B cell (primary cell): ENCODE data around the gene ATF7IP2. TPM values are rescaled to one million over a fixed set of nuclear protein-coding genes. Genes with fewer than 3 reads are reported as not detected.

Source experiments
- ATAC-seq: fragments of 200-7000 bp; cut with Tn5 transposase; one replicate; pipeline ENCODE4 v1.10.0; 2021; ENCODE audit warnings: low read depth, mild to moderate bottlenecking, moderate number of reproducible peaks, moderate library complexity
- CTCF ChIA-PET: fragments of 350-600 bp; sonication (Branson Sonifier 250); formaldehyde crosslinking; loops from one replicate; lab custom pipeline; 2021; ENCODE audit warnings: antibody characterized with exemption, inconsistent platforms; lab: Charles Lee
- POLR2A ChIA-PET: fragments of 350-600 bp; sonication (Branson Sonifier 250); formaldehyde crosslinking; loops from one replicate; lab custom pipeline; 2021; ENCODE audit warnings: antibody characterized with exemption; lab: Charles Lee
- DNase-seq: peaks from one replicate; pipeline ENCODE4 v3.0.0; 2013
- H2AFZ ChIP-seq: 2 replicates; pipeline ENCODE4 v1.6.1; 2012; ENCODE audit warnings: mild to moderate bottlenecking, low read depth, low read length; ENCODE audit not compliant: insufficient read depth, poor library complexity, severe bottlenecking
- H3K27ac ChIP-seq, 2 donors: 1 replicate in 1 of 2; 2 replicates in 1 of 2; pipeline ENCODE4 v1.5.1; 2012 to 2013; ENCODE audit warnings: low read length in 2 of 2, mild to moderate bottlenecking in 2 of 2, moderate library complexity in 1 of 2
- H3K27me3 ChIP-seq, 4 experiments: fragments of 200-600 bp in 1 of 4; sonication (generic) in 1 of 4; replicated peaks in 1 of 4; 1 replicate in 2 of 4; 2 replicates in 2 of 4; pipeline versions ENCODE4 v1.6.1 to v1.7.0; 2013 to 2016; ENCODE audit warnings: low read length in 3 of 4, mild to moderate bottlenecking in 2 of 4, mixed read lengths in 1 of 4, moderate library complexity in 1 of 4; ENCODE audit not compliant: insufficient read depth in 4 of 4, control insufficient read depth in 3 of 4; ENCODE audit errors: control extremely low read depth in 1 of 4
- H3K36me3 ChIP-seq, 2 experiments: replicated peaks in 1 of 2; 1 replicate in 1 of 2; 2 replicates in 1 of 2; pipeline versions ENCODE4 v1.6.1 to v1.7.1; 2013; ENCODE audit warnings: low read length in 1 of 2; ENCODE audit not compliant: insufficient read depth in 2 of 2, control insufficient read depth in 1 of 2; ENCODE audit errors: control extremely low read depth in 1 of 2, extremely low read depth in 1 of 2
- H3K4me1 ChIP-seq, 2 donors: fragments of 200-600 bp in 1 of 2; sonication (generic) in 1 of 2; 1 replicate in 1 of 2; 2 replicates in 1 of 2; pipeline versions ENCODE4 v1.5.1 to v1.6.1; 2013 to 2017; ENCODE audit warnings: low read length in 2 of 2; ENCODE audit not compliant: control insufficient read depth in 2 of 2, insufficient read depth in 2 of 2
- H3K4me2 ChIP-seq: replicated peaks from 2 replicates; pipeline ENCODE3; 2012; ENCODE audit warnings: mild to moderate bottlenecking, low read depth, low read length; ENCODE audit not compliant: poor library complexity, severe bottlenecking
- H3K4me3 ChIP-seq, 5 experiments: fragments of 200-600 bp in 1 of 5; sonication (generic) in 1 of 5; 1 replicate in 3 of 5; 2 replicates in 2 of 5; pipeline versions ENCODE4 v1.5.1 to v1.7.0; 2011 to 2016; ENCODE audit warnings: low read length in 4 of 5, mild to moderate bottlenecking in 4 of 5, low read depth in 2 of 5, control low read depth in 1 of 5, moderate library complexity in 1 of 5; ENCODE audit not compliant: insufficient read depth in 1 of 5; ENCODE audit errors: control extremely low read depth in 1 of 5, extremely low read depth in 1 of 5
- H3K79me2 ChIP-seq: fragments of 200-600 bp; sonication (generic); one replicate; pipeline ENCODE4 v1.6.0; 2016; ENCODE audit warnings: low read length; ENCODE audit not compliant: control insufficient read depth, insufficient read depth
- H3K9ac ChIP-seq: fragments of 200-600 bp; sonication (generic); 2 replicates; pipeline ENCODE4 v1.6.1; 2017; ENCODE audit warnings: mild to moderate bottlenecking, low read length, moderate library complexity
- H3K9me3 ChIP-seq, 3 donors: one replicate each; pipeline versions ENCODE4 v1.6.1 to v1.7.1; 2013; ENCODE audit warnings: low read length in 2 of 3; ENCODE audit not compliant: control insufficient read depth in 2 of 3, insufficient read depth in 1 of 3; ENCODE audit errors: control extremely low read depth in 1 of 3
- H4K20me1 ChIP-seq: 2 replicates; pipeline ENCODE4 v1.6.0; 2012; ENCODE audit warnings: mild to moderate bottlenecking, low read length; ENCODE audit not compliant: insufficient read depth, control insufficient read depth, poor library complexity, severe bottlenecking
- H3K27ac Mint-ChIP-seq: one replicate; pipeline ENCODE4 v1.8.0; 2021; ENCODE audit warnings: mixed read lengths
- H3K27me3 Mint-ChIP-seq: one replicate; pipeline ENCODE4 v1.8.0; 2021; ENCODE audit warnings: mixed read lengths
- H3K4me1 Mint-ChIP-seq: one replicate; pipeline ENCODE4 v1.8.0; 2021; ENCODE audit warnings: mixed read lengths
- H3K4me3 Mint-ChIP-seq: one replicate; pipeline ENCODE4 v1.8.0; 2021; ENCODE audit warnings: mixed read lengths
- H3K9me3 Mint-ChIP-seq: one replicate; pipeline ENCODE4 v1.8.0; 2022; ENCODE audit warnings: mixed read lengths; ENCODE audit not compliant: insufficient read depth
- EZH2 ChIP-seq: IDR thresholded peaks from 2 replicates; pipeline ENCODE4 v1.6.1; 2012; ENCODE audit warnings: borderline replicate concordance, low read depth, mild to moderate bottlenecking, moderate library complexity, low read length; ENCODE audit not compliant: insufficient read depth, poor library complexity, severe bottlenecking
- WGBS: methylation state at CpG from one replicate; pipeline ENCODE4 v1.1.5; 2013; ENCODE audit warnings: missing lambda C conversion rate; ENCODE audit not compliant: insufficient coverage; 5-methylcytosine and 5-hydroxymethylcytosine counted together
- intact Hi-C: fragments of 100-400 bp; cut with micrococcal nuclease; formaldehyde crosslinking; loops from one replicate; pipeline ENCODE4 v1.10.0; 2022
- polyA plus RNA-seq: library from polyadenylated mRNA; depleted of rRNA; stranded (reverse); fragments of >200 nt; gene quantifications from 2 replicates; pipeline ENCODE4 v1.2.3, GENCODE V29; 2012
- total RNA-seq, 2 donors: library from RNA; stranded (reverse); fragments of 120-200 nt in 1 of 2; gene quantifications; 1 replicate in 1 of 2; 2 replicates in 1 of 2; pipeline versions ENCODE4 v1.2.3 to v1.2.4, GENCODE V29; 2013 to 2022
- TF ChIP-seq, protein P1 (sequence below): fragments of 200-600 bp; IDR thresholded peaks from one replicate; pipeline ENCODE4 v1.8.0; 2022; ENCODE audit warnings: antibody characterized with exemption, mild to moderate bottlenecking

The ATF7IP2 gene
- total and polyA plus RNA-seq, 2 donors (not counting 1 experiment from before 2014, with no cell fraction given): 67.5 to 105 TPM

- H3K36me3 ChIP-seq: no peaks in the 10 kb centered on the region
- TF ChIP-seq, protein P1, sequence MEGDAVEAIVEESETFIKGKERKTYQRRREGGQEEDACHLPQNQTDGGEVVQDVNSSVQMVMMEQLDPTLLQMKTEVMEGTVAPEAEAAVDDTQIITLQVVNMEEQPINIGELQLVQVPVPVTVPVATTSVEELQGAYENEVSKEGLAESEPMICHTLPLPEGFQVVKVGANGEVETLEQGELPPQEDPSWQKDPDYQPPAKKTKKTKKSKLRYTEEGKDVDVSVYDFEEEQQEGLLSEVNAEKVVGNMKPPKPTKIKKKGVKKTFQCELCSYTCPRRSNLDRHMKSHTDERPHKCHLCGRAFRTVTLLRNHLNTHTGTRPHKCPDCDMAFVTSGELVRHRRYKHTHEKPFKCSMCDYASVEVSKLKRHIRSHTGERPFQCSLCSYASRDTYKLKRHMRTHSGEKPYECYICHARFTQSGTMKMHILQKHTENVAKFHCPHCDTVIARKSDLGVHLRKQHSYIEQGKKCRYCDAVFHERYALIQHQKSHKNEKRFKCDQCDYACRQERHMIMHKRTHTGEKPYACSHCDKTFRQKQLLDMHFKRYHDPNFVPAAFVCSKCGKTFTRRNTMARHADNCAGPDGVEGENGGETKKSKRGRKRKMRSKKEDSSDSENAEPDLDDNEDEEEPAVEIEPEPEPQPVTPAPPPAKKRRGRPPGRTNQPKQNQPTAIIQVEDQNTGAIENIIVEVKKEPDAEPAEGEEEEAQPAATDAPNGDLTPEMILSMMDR: no peak
- no peak for TF ChIP-seq EZH2
- no peak overlapping the region for H3K9ac ChIP-seq
- peaks cover 8 to 14% of the 10 kb centered on the region in 2 donors for H3K4me1 ChIP-seq
- no CpG with 5 or more reads among the region's 1 CpG for WGBS
- H2AFZ ChIP-seq: no peak overlapping the region
- H3K79me2 ChIP-seq: no peaks in the 10 kb centered on the region
- H3K4me1 Mint-ChIP-seq: peaks cover 20% of the 10 kb centered on the region
- no peaks in the 10 kb centered on the region for H3K27me3 Mint-ChIP-seq
- H3K27ac Mint-ChIP-seq: no peak overlapping the region
- H3K9me3 Mint-ChIP-seq: no peaks in the 10 kb centered on the region
- intact Hi-C loops: no loop called here
- H4K20me1 ChIP-seq: no peaks in the 10 kb centered on the region
- no peak overlapping the region for H3K4me2 ChIP-seq
- no peak overlapping the region for H3K4me3 Mint-ChIP-seq
- H3K9me3 ChIP-seq: peaks cover 0 to 7% (median 0%) of the 10 kb centered on the region in 3 donors
- CTCF ChIA-PET: interaction anchor here (0.7 to 13.3 kb wide), 9 partner anchors 18 to 1995 kb away, joined by 3 to 230 read pairs (median 4); no protein-coding TSS in a partner anchor
- ATAC-seq (no peak), DNase-seq (no peak)
- H3K27me3 ChIP-seq: no peaks in the 10 kb centered on the region
- POLR2A ChIA-PET: no interaction called here
- H3K4me3 ChIP-seq: no peak overlapping the region
- no peak overlapping the region for H3K27ac ChIP-seq
Observed at GRCh38 chr16:10511829-10512228, 126.0 kb downstream of the ATF7IP2 start.

GRCh38 chr16:10514369-10515055, 128.7 kb downstream of the ATF7IP2 start:
- Histone ChIP-seq H2AFZ (peak overlapping the region; percentile 40), H3K4me2 (peak overlapping the region; percentile 12), H3K27ac (no peak overlapping the region), H3K27me3 (no peaks in the 10 kb centered on the region), H3K4me1 (peaks cover 8 to 12% of the 10 kb centered on the region in 2 donors), H3K9ac (no peak overlapping the region), H4K20me1 (no peaks in the 10 kb centered on the region), H3K36me3 (no peaks in the 10 kb centered on the region), H3K79me2 (no peaks in the 10 kb centered on the region), H3K4me3 (no peak overlapping the region), H3K9me3 (peaks cover 0 to 7% (median 0%) of the 10 kb centered on the region in 3 donors)
- H3K4me3 Mint-ChIP-seq: no peak overlapping the region
- peaks cover 18% of the 10 kb centered on the region for H3K4me1 Mint-ChIP-seq
- DNase-seq (peak; percentile 74), ATAC-seq (peak; percentile 36)
- H3K9me3 Mint-ChIP-seq: no peaks in the 10 kb centered on the region
- H3K27me3 Mint-ChIP-seq: no peaks in the 10 kb centered on the region
- H3K27ac Mint-ChIP-seq: no peak overlapping the region
- CTCF ChIA-PET: interaction anchor here (0.6 to 13.3 kb wide), 58 partner anchors 9 to 991 kb away, joined by 3 to 230 read pairs (median 4); partner anchors contain the start of genes CIITA, DEXI and NUBP1
- intact Hi-C loops: loop anchor here (1.0 kb wide), 2 partner anchors 223 to 404 kb away; no protein-coding TSS in a partner anchor
- WGBS: 65% methylated on average over 5 of the region's 6 CpGs
- POLR2A ChIA-PET: interaction anchor here (0.6 to 1.2 kb wide), 5 partner anchors 215 to 1646 kb away, joined by 3 to 5 read pairs (median 3); partner anchors contain the start of gene CARHSP1
- TF ChIP-seq, protein P1: peak; percentile 86
- no peak for TF ChIP-seq EZH2
